IPS-18c (cell line): ENCODE measurements around the gene YJEFN3.
A peak's percentile ranks its signal among the peaks of the same experiment; 100 is the strongest.

Source experiments
- H3K4me3 ChIP-seq: 2 replicates; pipeline ENCODE4 v1.7.0; 2013; ENCODE audit warnings: low read depth, mild to moderate bottlenecking, low read length, moderate library complexity; ENCODE audit not compliant: insufficient read depth
- H3K9me3 ChIP-seq: one replicate; pipeline ENCODE4 v1.6.1; 2013; ENCODE audit warnings: mild to moderate bottlenecking, low read length, moderate library complexity; ENCODE audit not compliant: control insufficient read depth, insufficient read depth

YJEFN3 gene, protein sequence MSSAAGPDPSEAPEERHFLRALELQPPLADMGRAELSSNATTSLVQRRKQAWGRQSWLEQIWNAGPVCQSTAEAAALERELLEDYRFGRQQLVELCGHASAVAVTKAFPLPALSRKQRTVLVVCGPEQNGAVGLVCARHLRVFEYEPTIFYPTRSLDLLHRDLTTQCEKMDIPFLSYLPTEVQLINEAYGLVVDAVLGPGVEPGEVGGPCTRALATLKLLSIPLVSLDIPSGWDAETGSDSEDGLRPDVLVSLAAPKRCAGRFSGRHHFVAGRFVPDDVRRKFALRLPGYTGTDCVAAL

DNA sequence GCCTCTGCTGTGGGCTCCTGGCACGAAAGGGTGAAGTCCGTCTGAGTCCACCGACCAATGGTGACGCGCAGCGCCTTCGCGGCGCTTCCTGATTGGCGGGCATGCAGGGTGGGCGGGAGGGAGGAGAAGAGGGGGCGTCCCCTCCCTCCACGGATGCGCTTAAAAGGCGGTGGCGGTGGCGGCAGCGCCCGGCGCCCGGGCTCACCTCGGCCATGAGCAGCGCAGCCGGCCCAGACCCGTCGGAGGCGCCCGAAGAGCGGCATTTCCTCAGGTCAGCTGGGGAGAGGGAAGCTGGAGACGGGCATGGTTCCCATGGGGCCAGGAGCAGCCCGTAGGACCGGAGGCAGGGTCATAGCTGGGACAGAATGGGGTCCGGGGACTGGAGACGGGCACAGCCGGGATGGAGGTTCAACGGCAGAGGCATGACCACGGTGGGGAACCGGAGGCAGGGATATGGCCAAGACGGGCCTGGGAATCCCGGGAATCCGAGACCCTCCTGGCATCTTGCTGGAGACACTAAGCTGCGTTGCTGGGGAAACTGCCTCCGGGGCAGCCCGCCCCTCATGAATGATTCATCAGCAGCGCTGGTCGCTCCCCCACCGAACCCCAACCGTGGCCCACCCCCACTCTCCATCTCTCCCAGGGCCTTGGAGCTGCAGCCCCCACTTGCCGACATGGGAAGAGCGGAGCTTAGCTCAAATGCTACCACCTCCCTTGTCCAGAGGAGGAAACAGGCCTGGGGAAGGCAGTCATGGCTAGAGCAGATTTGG is at the start of gene YJEFN3:
Gene YJEFN3, plus strand, starts transcription at position 191 of the 770 bp plus-strand sequence. Its CDS starts 22 bp downstream, at position 213.
- H3K9me3 ChIP-seq: no peaks in the 10 kb centered on the region
- peak within 1 kb of the TSS; percentile 31; the same call in 1 of the 2 replicates for H3K4me3 ChIP-seq

DNA sequence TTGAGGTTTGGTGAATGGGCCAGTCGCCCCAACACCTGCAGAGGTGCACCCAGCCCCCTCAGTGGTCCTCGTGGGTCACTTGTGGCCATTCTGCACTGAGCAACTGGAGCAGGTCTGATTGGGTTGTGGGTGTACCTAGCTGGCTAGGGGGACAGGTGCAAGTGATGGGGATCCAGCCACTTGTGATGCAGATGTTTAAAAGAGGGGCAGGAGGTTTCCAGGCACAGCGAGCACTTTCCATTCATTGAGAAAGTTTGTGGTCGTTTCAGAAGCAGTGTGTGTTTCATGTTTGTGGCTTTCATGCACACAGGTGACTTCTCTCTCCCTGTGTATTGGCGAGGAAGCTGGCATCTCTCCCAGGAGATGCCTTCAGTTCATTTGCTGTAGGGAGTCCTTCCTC is 48.0 kb upstream of the YJEFN3 start:
- no peak overlapping the region for H3K4me3 ChIP-seq
- no peaks in the 10 kb centered on the region for H3K9me3 ChIP-seq

DNA sequence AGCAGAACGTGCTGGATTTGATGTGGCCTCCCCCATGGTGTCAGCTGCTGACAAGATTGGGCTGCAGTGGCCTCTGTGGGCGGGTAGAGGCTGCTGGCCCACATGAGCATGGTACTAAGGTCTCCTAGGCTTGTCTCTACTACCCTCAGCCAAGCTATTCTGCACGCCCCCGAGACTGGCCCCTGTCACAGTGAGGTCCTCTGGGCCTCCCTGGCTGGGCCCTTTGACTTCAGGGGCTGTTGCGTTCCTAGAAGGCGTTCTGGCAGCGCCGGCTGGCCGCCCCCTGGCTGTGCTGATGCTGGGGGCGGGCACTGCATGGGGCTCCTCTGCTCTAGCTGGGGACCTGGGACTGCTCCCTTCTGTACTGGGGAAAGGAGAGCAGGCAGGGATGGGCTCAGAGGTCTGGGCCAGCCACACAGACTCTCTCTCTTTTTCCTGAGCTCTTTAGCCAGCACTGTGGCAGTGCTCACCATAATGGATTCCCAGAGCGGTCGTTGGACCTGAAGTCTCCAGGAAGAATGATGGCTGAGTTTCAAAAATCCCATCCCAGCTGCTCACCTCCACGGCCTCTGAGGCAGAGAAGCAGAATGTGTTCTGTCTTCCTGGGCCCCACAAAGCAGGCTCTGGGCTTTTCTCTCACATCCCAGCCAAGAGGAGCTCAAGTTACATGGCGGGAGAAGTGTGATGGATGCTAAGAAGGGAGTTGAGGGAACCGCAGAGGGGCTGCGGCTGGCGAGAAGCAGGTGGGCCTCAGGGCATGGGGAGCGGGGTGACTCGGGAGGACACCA is 45.7 kb upstream of the YJEFN3 start:
- Histone ChIP-seq H3K4me3 (no peak overlapping the region), H3K9me3 (no peaks in the 10 kb centered on the region)

GRCh38 chr19:19485161-19485997 is 43.3 kb upstream of the YJEFN3 start:
- Histone ChIP-seq H3K9me3 (no peaks in the 10 kb centered on the region), H3K4me3 (no peak overlapping the region)

- no peaks in the 10 kb centered on the region for H3K9me3 ChIP-seq
Observed at GRCh38 chr19:19485998-19486290, 42.8 kb upstream of the YJEFN3 start.

GRCh38 chr19:19486343-19487076 is 42.2 kb upstream of the YJEFN3 start:
- H3K4me3 ChIP-seq: no peak overlapping the region
- no peaks in the 10 kb centered on the region for H3K9me3 ChIP-seq

More at GRCh38 chr19:19485998-19486290, 42.8 kb upstream of the YJEFN3 start:
- no peak overlapping the region for H3K4me3 ChIP-seq

DNA sequence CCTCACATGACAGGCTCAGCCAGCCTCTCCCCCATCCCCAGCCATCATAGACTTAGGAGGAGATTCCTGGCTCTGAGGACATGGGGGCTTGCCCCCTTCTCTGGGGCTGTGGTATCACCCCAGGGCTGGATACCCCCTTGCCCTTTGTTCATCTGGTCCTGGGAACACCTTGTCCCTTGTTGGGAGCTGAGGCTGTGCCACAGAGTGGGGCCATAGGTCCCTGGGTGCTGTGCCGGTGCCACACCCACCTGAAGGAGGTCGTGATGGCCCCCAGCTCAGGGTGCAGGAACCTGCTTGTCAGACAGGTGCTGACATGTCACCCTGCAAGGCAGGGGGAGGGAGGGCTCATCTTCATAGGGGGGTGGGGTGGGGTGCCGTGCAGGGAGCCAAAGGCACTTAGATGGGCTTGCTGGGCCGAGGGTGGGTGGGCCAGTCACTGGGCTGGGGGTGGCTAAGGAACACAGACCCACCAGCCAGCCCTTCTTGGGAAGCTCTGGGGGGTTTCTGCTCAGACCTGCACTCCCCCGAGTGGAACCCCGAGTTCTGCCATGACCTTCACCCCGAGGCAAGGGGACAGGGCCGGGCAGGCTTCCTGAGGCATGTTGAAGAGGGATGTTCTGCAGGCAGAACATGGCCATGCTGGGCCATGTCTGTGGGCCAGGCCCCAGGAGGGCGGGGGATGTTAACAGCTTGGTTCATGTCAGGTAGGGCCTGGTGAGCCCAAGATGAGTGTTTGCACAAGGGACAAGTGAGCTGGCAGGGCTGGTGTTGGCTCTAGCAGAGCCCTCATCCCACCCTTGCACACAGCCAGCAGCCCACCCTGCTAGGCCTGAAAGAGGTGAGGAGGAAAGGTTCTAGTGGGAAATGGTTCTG is 41.4 kb upstream of the YJEFN3 start:
- H3K9me3 ChIP-seq: no peaks in the 10 kb centered on the region
- H3K4me3 ChIP-seq: no peak overlapping the region

GRCh38 chr19:19487950-19488874 is 40.5 kb upstream of the YJEFN3 start:
- Histone ChIP-seq H3K9me3 (no peaks in the 10 kb centered on the region), H3K4me3 (no peak overlapping the region)

- Histone ChIP-seq H3K4me3 (no peak overlapping the region), H3K9me3 (no peaks in the 10 kb centered on the region)
Observed at GRCh38 chr19:19488875-19489690, 39.6 kb upstream of the YJEFN3 start.

DNA sequence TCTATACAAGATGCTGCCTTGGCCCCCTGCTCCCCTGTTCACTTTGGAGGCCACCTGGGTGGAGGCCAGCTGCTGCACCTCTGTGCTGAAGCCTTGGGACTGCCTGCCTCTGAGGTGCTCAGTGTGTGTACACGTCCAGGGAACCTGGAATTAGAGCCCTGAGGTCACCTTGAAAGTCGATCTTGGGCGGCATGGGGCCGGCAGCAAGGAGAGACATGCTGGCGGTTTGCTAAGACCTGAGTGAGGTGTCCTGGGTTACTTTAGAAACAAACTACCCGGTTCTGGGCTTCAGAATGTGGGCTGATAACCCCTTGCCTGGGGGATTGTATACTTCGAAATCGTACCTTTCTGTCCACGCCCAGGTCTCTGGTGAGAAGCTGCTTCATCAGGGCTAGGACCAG is 38.9 kb upstream of the YJEFN3 start:
- H3K9me3 ChIP-seq: no peaks in the 10 kb centered on the region

DNA sequence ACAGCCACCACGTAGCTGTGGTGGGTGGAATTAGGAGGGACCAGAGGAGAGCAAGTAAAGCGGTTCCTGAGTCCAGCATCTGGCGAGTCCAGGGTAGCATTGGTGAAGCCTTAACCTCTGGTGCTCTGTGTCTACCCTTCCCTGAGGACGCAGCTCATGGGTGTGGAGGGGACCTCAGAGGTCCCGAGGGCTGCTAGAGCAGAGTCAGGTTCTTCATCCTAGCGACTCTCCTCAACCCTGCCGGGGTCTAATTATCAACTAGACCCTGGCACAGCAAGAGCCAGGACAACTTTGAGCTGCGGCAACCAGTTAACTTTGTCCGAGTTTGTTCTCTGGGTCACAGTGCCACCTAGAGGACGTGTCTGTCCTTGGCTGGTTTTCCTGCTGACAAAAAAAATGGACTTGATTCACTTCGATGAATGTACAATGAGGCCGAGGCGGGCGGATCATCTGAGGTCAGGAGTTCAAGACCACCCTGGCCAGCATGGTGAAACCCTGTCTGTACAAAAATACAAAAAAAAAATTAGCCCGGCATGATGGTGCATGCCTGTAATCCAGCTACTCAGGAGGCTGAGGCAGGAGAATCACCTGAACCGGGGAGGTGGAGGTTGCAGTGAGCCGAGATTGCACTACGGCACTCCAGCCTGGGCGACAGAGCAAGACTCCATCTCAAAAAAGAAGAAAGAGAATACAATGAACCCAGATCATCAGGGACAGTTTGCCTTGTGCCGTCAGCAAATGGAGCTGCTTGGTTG is 38.3 kb upstream of the YJEFN3 start:
- no peaks in the 10 kb centered on the region for H3K9me3 ChIP-seq
- no peak overlapping the region for H3K4me3 ChIP-seq

More for the DNA sequence above, 38.9 kb upstream of the YJEFN3 start:
- no peak overlapping the region for H3K4me3 ChIP-seq

GRCh38 chr19:19491321-19492025 is 37.2 kb upstream of the YJEFN3 start:
- H3K4me3 ChIP-seq: no peak overlapping the region
- no peaks in the 10 kb centered on the region for H3K9me3 ChIP-seq

DNA sequence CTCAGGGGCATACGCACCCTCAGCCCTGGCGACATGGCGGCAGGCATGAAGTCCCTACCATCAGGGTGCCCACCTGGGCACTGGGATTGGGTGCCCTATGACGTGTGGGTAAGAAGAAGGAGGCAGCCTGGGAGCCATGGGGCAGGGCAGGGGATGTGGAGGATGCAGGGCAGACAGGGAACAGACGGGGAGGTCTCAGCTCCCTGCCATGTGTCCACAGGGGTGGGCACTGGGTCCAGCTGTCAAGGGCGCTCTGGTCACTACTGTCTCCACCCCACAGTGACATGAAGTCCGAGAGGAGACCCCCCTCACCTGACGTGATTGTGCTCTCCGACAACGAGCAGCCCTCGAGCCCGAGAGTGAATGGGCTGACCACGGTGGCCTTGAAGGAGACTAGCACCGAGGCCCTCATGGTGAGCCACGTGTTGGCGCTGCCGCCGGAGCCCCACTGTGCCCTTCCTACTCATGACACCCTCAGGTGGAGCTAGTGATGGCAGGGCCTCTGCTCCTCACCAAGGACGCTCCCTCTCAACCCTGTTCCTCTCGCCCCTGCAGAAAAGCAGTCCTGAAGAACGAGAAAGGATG is 36.6 kb upstream of the YJEFN3 start:
- Histone ChIP-seq H3K9me3 (no peaks in the 10 kb centered on the region), H3K4me3 (no peak overlapping the region)
